Middle frontal gyrus (tissue), 1 donor: ENCODE data around the gene CCDC82.

Source experiments
- DNase-seq: peaks from one replicate; pipeline ENCODE4 v3.0.0-alpha.2; 2015; ENCODE audit warnings: low spot score; ENCODE audit errors: extremely low spot score

Gene CCDC82

DNA sequence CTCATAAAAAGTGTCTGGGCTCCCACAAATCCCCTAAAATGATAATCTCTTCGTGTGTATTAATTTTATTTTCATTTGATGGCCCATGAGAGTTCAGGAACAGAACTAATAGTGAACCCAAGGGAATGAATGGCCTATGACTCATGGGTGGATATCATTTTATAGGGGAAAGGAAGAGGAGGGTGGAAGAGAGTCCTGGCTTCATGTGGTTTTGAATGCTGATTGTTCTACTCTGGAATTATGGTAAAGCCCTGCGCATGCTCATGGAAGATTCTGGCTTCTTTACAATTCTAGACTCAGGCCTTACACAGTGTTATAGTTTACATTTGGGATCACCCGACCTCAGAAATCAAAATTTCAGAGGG, 82.0 kb downstream of the CCDC82 start:
- no peak for DNase-seq

DNA sequence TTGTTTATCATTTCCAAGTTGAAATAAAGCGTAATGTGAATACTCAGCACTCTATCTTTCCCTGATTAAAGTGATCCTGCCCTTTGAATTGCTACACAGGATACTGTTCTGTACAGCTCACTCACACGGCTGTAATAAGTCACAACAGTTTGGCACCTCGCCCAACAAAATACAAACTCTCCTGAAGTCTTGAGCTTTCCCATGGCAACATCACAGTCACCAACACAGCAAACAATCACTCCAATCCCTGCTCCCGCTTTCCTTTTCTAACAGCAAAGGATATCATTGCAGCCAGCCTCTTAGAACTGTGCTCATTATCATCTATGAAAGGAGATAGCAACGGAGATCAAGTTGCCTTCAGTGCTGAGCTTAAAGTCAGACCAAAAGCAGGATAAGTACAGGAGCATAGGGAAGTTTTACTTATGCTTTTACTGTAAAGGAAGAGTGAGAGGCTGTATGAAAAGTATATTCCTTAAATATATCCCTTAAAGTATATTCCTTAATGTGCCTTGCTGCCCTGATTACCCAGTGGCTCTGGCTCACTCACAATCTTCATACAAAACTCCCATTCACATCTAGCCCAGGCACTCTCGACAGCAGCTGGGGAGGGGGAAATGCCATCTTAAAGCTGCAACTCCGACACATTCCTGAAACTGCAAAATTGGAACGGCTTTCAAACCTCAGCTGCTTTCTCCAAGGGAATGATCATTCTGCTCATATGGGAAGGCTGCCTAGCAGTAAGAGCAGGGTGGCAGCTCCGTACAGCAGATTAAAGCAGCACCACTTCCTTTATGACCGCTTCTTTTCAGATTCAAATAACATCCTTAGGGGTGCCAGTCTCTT, 82.6 kb downstream of the CCDC82 start:
- DNase-seq, result no peak

DNA sequence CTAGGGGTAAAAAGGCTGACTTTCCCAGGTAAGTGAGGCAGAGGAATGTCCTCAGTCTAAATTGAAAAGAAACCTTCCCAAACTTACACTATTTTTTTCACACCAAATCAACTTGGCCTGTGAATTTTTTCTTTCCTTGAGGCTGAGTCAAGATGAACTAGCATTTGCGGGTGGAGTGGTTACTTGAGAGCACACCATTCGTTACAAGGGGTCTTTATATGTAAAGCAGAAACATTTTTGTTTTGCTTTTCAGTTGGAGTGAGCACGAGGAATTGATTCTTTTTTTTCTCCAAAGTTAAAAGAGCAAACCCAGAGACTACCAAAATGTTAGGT, 83.1 kb downstream of the CCDC82 start:
- DNase-seq, result no peak

DNA sequence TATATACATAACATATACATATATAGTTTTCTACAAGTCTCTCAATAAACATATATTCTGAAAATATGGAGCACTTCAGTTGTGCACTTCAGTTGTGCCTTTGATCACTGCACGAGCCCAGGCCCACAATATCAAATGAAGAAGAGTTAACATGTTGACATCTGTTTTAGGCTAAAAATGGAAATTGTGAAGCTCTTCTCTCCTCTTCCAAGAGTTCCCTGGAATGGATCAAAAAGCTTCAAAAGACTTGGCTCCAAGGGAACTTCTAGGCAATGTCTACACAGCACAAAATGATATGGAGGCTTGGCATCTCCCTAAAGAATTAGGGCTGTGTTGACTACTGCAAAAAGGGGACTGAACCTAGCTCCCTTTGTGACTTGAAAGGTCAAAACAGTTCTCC, 83.6 kb downstream of the CCDC82 start:
- no peak for DNase-seq

DNA sequence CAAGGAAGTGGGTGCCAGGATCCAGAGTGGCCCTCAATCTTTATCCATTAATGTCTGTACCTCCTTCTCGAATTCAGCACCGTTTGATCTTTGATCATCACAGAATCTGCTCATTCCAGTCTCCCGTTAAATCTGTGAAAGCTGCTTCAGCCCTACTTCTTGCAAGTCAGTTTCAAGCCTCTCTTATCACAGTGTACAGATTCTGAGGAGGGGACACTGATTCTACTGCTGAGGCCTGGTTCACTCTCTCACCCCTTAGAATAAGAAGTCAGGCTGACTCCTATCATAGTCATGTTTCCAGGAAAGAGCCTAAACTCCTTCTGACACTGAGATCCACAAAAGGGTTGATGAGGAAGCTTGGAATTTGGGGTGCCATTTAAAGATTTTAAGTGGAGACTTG, 85.7 kb downstream of the CCDC82 start:
- DNase-seq, result no peak

DNA sequence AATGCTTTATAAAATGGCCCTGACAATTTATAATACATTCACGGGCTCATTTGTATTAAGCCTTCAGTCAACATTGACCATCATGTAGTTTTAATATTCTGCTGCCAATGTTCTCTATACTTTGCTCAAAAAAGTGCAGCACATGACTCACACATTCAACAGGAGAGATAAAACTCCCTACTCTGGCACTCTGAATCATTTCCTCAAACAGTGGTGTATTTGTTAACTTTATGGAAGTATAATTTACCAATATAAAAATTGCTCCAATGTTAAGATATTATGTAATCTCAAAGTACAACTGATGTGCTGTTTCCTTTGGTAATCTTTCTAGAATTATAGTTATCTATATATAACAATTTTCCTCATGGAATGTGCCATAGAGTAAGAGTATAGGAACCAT, 86.6 kb downstream of the CCDC82 start:
- DNase-seq, result no peak
